Measurements from ENCODE around the gene KIAA0930. TPM values are rescaled to one million over a fixed set of nuclear protein-coding genes. Genes with fewer than 3 reads are reported as not detected.
A peak's percentile ranks its signal among the peaks of the same experiment; 100 is the strongest.

Gene KIAA0930
- total RNA-seq, 1 experiment from 2014 or later = 61.9 TPM

DNA sequence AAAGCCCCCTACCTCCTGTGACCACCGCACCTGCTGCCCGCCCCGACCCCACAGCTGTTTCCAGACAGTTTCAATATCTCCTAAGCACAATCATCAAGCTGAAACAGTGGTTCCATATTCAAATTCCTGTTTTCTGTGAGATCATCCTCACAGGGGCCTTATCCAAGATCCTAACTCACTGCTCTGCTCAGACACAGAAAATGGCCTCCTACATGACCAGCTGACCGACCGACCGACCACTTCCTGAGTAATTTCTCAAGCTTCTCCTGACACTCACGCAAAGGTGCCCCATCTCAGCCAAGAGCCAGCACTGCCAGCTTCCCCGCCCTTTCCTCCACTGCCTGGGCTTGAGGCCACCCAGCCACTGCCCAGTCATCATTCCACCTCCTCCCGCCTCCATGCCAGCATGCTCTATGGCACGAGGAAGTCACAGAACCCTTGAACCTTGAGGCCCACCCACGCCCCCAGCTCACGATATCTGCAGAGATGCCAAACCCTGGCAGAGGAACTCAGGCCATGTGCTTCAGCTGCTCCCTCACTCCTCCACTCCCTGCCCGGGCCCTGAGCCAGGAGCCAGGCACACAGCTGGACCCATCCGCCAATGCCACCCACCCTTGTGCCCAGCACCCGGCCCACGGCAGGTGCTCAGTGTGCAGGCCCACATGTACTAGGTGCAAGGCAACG is 14.0 kb downstream of the KIAA0930 start:
- ChIA-PET CTCF (no interaction called here), POLR2A (interaction anchor here (0.6 to 1.7 kb wide), 5 partner anchors 11 to 87 kb away, joined by 3 to 8 read pairs (median 4); partner anchors contain the start of gene NUP50)
- DNase-seq (ENCODE audit: unreplicated experiment) = peak; percentile 84
- TF ChIP-seq, protein P1, sequence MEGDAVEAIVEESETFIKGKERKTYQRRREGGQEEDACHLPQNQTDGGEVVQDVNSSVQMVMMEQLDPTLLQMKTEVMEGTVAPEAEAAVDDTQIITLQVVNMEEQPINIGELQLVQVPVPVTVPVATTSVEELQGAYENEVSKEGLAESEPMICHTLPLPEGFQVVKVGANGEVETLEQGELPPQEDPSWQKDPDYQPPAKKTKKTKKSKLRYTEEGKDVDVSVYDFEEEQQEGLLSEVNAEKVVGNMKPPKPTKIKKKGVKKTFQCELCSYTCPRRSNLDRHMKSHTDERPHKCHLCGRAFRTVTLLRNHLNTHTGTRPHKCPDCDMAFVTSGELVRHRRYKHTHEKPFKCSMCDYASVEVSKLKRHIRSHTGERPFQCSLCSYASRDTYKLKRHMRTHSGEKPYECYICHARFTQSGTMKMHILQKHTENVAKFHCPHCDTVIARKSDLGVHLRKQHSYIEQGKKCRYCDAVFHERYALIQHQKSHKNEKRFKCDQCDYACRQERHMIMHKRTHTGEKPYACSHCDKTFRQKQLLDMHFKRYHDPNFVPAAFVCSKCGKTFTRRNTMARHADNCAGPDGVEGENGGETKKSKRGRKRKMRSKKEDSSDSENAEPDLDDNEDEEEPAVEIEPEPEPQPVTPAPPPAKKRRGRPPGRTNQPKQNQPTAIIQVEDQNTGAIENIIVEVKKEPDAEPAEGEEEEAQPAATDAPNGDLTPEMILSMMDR (IDR thresholded peaks at IDR 0.05; ENCODE audit: unreplicated experiment) = no peak
- peak overlapping the region; percentile 90 for H3K27ac Mint-ChIP-seq (ENCODE audit: low read depth, unreplicated experiment)
- peak overlapping the region; percentile 1 for H3K4me3 Mint-ChIP-seq (ENCODE audit: unreplicated experiment)
- no peaks in the 10 kb centered on the region for H3K27me3 Mint-ChIP-seq (ENCODE audit: insufficient read depth, unreplicated experiment)
- intact Hi-C loops (cut with micrococcal nuclease) = no loop called here
- H3K9me3 Mint-ChIP-seq (ENCODE audit: unreplicated experiment) = no peaks in the 10 kb centered on the region
- BruUV-seq (replicated peaks) = no TSS peak
- no peaks in the 10 kb centered on the region for H3K36me3 Mint-ChIP-seq (ENCODE audit: insufficient read depth, unreplicated experiment)
- peaks cover 34% of the 10 kb centered on the region for H3K4me1 Mint-ChIP-seq (ENCODE audit: insufficient read depth, unreplicated experiment)

DNA sequence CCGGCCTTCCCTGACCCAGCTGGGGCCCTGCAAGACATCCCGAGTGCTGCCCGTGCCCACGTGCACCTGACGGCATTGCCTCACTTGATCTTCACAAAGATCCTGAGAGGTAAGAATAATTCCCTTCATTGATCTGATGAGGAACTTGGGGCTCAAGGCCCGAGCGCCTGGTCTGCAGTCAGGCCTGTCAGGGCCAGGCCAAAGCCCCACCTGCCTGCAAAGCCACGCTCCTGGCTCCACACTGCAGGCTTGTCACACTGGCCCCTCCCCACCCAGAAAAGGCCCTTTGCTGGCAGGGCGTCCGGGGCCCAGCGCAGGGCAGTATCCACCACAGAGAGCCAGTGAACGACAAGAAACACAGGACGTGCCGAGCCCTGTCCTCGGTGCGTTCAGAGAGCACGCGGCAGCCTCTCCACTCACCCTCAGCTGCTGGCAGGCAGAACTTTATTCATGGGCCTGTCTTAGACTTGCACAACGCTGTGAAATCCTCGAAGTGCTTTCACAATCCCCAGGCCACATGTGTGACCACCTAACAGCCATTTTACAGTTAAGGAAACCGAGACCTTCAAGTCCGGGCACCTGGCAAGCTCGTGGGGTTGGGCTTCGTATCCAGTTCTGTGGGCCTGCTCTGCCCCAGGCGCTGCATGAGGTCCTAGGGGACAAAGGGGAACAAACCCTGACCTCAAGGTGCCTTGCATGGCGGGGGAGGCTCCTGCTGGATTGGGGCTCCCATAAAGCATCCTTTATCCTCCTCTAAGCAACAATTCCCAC is 14.8 kb downstream of the KIAA0930 start:
- ChIA-PET CTCF (no interaction called here), POLR2A (interaction anchor here (0.6 to 1.7 kb wide), 5 partner anchors 12 to 86 kb away, joined by 3 to 8 read pairs (median 4); partner anchors contain the start of gene NUP50)
- BruUV-seq (replicated peaks) = no TSS peak
- H3K27me3 Mint-ChIP-seq (ENCODE audit: insufficient read depth, unreplicated experiment) = no peaks in the 10 kb centered on the region
- H3K36me3 Mint-ChIP-seq (ENCODE audit: insufficient read depth, unreplicated experiment) = no peaks in the 10 kb centered on the region
- H3K4me1 Mint-ChIP-seq (ENCODE audit: insufficient read depth, unreplicated experiment) = peaks cover 32% of the 10 kb centered on the region
- peak; percentile 82 for DNase-seq (ENCODE audit: unreplicated experiment)
- no peaks in the 10 kb centered on the region for H3K9me3 Mint-ChIP-seq (ENCODE audit: unreplicated experiment)
- H3K27ac Mint-ChIP-seq (ENCODE audit: low read depth, unreplicated experiment) = peak overlapping the region; percentile 90
- intact Hi-C loops (cut with micrococcal nuclease) = no loop called here
- TF ChIP-seq, protein P1 (IDR thresholded peaks at IDR 0.05; ENCODE audit: unreplicated experiment) = no peak
- peak overlapping the region; percentile 1 for H3K4me3 Mint-ChIP-seq (ENCODE audit: unreplicated experiment)

DNA sequence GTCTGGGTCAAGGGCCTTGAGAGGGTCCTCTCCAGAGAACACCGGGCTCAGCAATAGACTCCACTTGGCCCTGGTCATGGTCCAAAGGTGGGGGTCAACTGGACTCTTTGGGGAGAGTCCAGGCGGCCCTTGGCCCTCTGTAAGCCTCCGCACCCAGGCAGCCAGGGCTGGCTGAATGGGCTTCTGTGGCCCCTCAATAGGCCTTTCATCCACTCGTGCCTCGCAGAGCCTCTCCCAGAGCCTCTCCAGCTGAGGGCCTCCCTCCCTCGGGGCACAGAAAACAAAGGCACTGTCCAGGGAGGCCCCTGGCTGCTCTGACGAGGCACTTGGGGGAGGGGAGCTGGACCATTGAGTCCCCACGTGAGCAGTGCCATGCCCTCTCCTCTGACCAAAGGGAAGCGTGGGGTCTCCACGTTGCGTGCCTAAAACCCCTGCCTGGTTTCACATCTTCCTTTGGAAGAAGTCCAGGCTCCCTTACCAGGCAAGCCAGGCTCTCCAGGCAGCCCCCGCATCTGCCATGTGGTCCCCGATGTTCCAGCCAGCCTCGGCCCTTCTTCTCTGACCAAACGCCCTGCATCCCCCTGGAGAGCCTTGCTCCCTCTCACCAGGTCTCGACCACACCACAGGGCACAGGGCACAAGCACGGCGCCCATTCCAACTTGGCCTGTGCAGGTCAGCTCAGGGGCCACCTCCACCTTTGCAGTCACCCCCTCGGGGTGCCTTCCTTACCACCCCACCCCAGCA is 15.5 kb downstream of the KIAA0930 start:
- BruUV-seq (replicated peaks) = no TSS peak
- intact Hi-C loops (cut with micrococcal nuclease) = no loop called here
- CTCF ChIA-PET = interaction anchor here (0.6 kb wide), 1 partner anchor 16 kb away, joined by 3 read pairs; no protein-coding TSS in a partner anchor
- TF ChIP-seq, protein P1 (IDR thresholded peaks at IDR 0.05; ENCODE audit: unreplicated experiment) = no peak
- Mint-ChIP-seq H3K36me3 (ENCODE audit: insufficient read depth, unreplicated experiment) (no peaks in the 10 kb centered on the region), H3K4me3 (ENCODE audit: unreplicated experiment) (no peak overlapping the region), H3K27ac (ENCODE audit: low read depth, unreplicated experiment) (peak overlapping the region; percentile 90), H3K27me3 (ENCODE audit: insufficient read depth, unreplicated experiment) (no peaks in the 10 kb centered on the region), H3K9me3 (ENCODE audit: unreplicated experiment) (no peaks in the 10 kb centered on the region), H3K4me1 (ENCODE audit: insufficient read depth, unreplicated experiment) (peaks cover 31% of the 10 kb centered on the region)
- POLR2A ChIA-PET = interaction anchor here (1.7 kb wide), 1 partner anchor 61 kb away, joined by 8 read pairs; the partner anchor contains the start of gene NUP50
- no peak for DNase-seq (ENCODE audit: unreplicated experiment)

DNA sequence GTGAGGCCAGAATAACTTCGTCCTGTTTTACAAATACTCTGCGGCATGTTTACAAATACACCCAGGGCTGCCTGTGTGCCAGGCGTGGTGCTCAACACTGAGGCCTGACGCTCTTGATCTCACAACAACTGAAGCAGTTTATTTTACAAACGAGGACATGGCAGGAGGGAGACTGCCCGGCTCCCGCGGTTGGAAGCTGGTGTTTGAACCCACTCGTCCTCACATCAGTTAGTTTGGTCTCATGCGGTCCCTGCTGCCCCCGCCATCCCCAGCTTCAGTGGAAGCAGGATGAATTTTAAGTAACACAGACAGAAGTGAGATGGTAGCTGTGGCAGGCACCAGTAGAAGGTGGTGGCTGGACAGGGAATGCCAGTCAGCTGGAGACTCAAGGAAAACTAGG is 16.4 kb downstream of the KIAA0930 start:
- H3K9me3 Mint-ChIP-seq (ENCODE audit: unreplicated experiment) = no peaks in the 10 kb centered on the region
- no peak for DNase-seq (ENCODE audit: unreplicated experiment)
- H3K4me3 Mint-ChIP-seq (ENCODE audit: unreplicated experiment) = no peak overlapping the region
- TF ChIP-seq, protein P1 (IDR thresholded peaks at IDR 0.05; ENCODE audit: unreplicated experiment) = no peak
- intact Hi-C loops (cut with micrococcal nuclease) = no loop called here
- H3K4me1 Mint-ChIP-seq (ENCODE audit: insufficient read depth, unreplicated experiment) = peaks cover 27% of the 10 kb centered on the region
- peaks cover 4% of the 10 kb centered on the region for H3K36me3 Mint-ChIP-seq (ENCODE audit: insufficient read depth, unreplicated experiment)
- H3K27me3 Mint-ChIP-seq (ENCODE audit: insufficient read depth, unreplicated experiment) = no peaks in the 10 kb centered on the region
- ChIA-PET POLR2A (no interaction called here), CTCF (interaction anchor here (0.6 kb wide), 1 partner anchor 15 kb away, joined by 3 read pairs; no protein-coding TSS in a partner anchor)
- no TSS peak for BruUV-seq (replicated peaks)
- H3K27ac Mint-ChIP-seq (ENCODE audit: low read depth, unreplicated experiment) = no peak overlapping the region
